ENCODE measurements around the gene MED31. TPM values are rescaled to one million over a fixed set of nuclear protein-coding genes. Genes with fewer than 3 reads are reported as not detected.

MED31 gene
- total RNA-seq, 1 experiment from 2014 or later = 10.6 TPM

GRCh38 chr17:6683730-6684459, 32.5 kb upstream of the MED31 start (continued):
- TF ChIP-seq NFYB (CRISPR knock-in tag; conservative IDR thresholded peaks at IDR 0.05; ENCODE audit: low read depth) (no peak), TEAD4 (CRISPR knock-in tag; IDR thresholded peaks at IDR 0.05) (no peak), FOXK1 (CRISPR knock-in tag; IDR thresholded peaks at IDR 0.05) (no peak), ATF2 (CRISPR knock-in tag; IDR thresholded peaks at IDR 0.05; ENCODE audit: borderline replicate concordance, low read depth) (no peak), KAT7 (CRISPR knock-in tag; IDR thresholded peaks at IDR 0.05; ENCODE audit: borderline replicate concordance) (no peak)
- TF ChIP-seq, protein P1, sequence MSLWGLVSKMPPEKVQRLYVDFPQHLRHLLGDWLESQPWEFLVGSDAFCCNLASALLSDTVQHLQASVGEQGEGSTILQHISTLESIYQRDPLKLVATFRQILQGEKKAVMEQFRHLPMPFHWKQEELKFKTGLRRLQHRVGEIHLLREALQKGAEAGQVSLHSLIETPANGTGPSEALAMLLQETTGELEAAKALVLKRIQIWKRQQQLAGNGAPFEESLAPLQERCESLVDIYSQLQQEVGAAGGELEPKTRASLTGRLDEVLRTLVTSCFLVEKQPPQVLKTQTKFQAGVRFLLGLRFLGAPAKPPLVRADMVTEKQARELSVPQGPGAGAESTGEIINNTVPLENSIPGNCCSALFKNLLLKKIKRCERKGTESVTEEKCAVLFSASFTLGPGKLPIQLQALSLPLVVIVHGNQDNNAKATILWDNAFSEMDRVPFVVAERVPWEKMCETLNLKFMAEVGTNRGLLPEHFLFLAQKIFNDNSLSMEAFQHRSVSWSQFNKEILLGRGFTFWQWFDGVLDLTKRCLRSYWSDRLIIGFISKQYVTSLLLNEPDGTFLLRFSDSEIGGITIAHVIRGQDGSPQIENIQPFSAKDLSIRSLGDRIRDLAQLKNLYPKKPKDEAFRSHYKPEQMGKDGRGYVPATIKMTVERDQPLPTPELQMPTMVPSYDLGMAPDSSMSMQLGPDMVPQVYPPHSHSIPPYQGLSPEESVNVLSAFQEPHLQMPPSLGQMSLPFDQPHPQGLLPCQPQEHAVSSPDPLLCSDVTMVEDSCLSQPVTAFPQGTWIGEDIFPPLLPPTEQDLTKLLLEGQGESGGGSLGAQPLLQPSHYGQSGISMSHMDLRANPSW (CRISPR knock-in tag; conservative IDR thresholded peaks at IDR 0.05; ENCODE audit: low read depth) = no peak
- TF ChIP-seq, protein P2, sequence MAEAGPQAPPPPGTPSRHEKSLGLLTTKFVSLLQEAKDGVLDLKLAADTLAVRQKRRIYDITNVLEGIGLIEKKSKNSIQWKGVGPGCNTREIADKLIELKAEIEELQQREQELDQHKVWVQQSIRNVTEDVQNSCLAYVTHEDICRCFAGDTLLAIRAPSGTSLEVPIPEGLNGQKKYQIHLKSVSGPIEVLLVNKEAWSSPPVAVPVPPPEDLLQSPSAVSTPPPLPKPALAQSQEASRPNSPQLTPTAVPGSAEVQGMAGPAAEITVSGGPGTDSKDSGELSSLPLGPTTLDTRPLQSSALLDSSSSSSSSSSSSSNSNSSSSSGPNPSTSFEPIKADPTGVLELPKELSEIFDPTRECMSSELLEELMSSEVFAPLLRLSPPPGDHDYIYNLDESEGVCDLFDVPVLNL (CRISPR knock-in tag; IDR thresholded peaks at IDR 0.05; ENCODE audit: borderline replicate concordance, low read depth) = no peak

- no peaks in the 10 kb centered on the region; the same call in 1 of the 2 replicates for H3K27me3 Mint-ChIP-seq (ENCODE audit: low read depth)
- no peak for ATAC-seq
- TF ChIP-seq NFYB (CRISPR knock-in tag; conservative IDR thresholded peaks at IDR 0.05; ENCODE audit: low read depth) = no peak
- 0 out of 2 replicates have a peak, but pooled peaks have one; percentile 30 for TF ChIP-seq GABPB1 (CRISPR knock-in tag; IDR thresholded peaks at IDR 0.05)
- no peak for TF ChIP-seq OVOL2 (CRISPR knock-in tag; IDR thresholded peaks at IDR 0.05; ENCODE audit: borderline replicate concordance)
- H3K4me3 Mint-ChIP-seq = no peak overlapping the region
- no peaks in the 10 kb centered on the region for H3K36me3 Mint-ChIP-seq
- POLR2A ChIA-PET = no interaction called here
- CTCF ChIA-PET = interaction anchor here (0.7 to 1.4 kb wide), 3 partner anchors 17 to 19 kb away, joined by 3 to 6 read pairs (median 4); no protein-coding TSS in a partner anchor
- H3K27ac Mint-ChIP-seq = no peak overlapping the region
- H3K9me3 Mint-ChIP-seq = no peaks in the 10 kb centered on the region
- H3K4me1 Mint-ChIP-seq = no peaks in the 10 kb centered on the region
- no peak for DNase-seq (ENCODE audit: low spot score)
Measured at GRCh38 chr17:6683081-6683684, 31.8 kb upstream of the MED31 start.

DNA sequence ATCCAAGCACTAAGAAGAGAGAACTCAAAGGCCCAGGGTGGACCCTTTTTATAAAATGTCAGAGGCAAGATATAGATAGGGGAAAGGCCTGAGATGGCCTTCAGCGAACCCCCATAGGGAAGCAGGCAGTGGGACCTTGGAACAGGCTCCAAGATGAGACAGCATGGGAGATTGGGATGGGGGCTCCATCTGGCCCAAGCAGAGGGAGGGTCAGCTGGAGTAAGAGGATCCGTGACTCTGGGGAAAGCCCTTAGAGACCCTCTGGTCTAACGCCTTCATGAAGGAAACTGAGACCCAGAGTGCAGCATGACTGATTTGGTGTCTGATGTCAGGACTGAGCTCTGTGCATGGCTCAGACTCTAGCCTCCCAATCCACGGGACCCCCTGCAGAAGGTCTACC, 30.9 kb upstream of the MED31 start:
- POLR2A ChIA-PET = no interaction called here
- DNase-seq (ENCODE audit: low spot score) (no peak), ATAC-seq (no peak)
- CTCF ChIA-PET = interaction anchor here (0.7 to 1.4 kb wide), 3 partner anchors 16 to 19 kb away, joined by 3 to 6 read pairs (median 4); no protein-coding TSS in a partner anchor
- Mint-ChIP-seq H3K4me3 (no peak overlapping the region), H3K27ac (no peak overlapping the region), H3K4me1 (no peaks in the 10 kb centered on the region), H3K27me3 (ENCODE audit: low read depth) (no peaks in the 10 kb centered on the region; the same call in 1 of the 2 replicates), H3K36me3 (no peaks in the 10 kb centered on the region), H3K9me3 (no peaks in the 10 kb centered on the region)
- TF ChIP-seq MLX (CRISPR knock-in tag; IDR thresholded peaks at IDR 0.05) = no peak

DNA sequence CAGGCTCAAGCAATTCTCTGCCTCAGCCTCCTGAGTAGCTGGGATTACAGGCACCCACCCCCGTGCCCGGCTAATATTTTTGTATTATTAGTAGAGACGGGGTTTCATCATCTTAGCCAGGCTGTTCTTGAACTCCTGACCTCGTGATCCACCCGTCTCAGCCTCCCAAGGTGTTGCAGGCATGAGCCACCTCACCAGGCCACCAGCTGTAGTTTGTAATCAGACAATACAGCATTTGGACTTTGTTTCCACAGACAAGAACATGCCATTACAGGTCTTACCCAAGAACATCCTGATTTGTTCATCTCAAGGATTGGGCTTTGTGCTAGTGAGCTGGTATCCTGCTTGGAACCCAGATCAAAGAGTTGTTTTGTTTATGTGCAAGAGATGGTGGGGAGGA, 30.3 kb upstream of the MED31 start:
- TF ChIP-seq USF2 (CRISPR knock-in tag; IDR thresholded peaks at IDR 0.05) (no peak), SMAD4 (CRISPR knock-in tag; IDR thresholded peaks at IDR 0.05) (no peak), GABPB1 (CRISPR knock-in tag; IDR thresholded peaks at IDR 0.05) (no peak; the same call in 1 of the 2 replicates), MLX (CRISPR knock-in tag; IDR thresholded peaks at IDR 0.05) (no peak)
- DNase-seq (ENCODE audit: low spot score) (no peak), ATAC-seq (no peak)
- Mint-ChIP-seq H3K4me3 (no peak overlapping the region), H3K4me1 (no peaks in the 10 kb centered on the region), H3K36me3 (no peaks in the 10 kb centered on the region), H3K27me3 (ENCODE audit: low read depth) (no peaks in the 10 kb centered on the region), H3K9me3 (no peaks in the 10 kb centered on the region), H3K27ac (no peak overlapping the region)
- CTCF ChIA-PET = no interaction called here
- POLR2A ChIA-PET = no interaction called here
